GM12873 (cell line): ENCODE results near the gene GRM2.

Experiments used
- TF ChIP-seq, protein P1 (sequence below): IDR thresholded peaks from 2 replicates; pipeline ENCODE4 v1.5.1; 2012; ENCODE audit warnings: low read depth, mild to moderate bottlenecking, moderate library complexity, low read length, control low read depth; ENCODE audit not compliant: insufficient read depth; ENCODE audit errors: missing control alignments

Gene GRM2

DNA sequence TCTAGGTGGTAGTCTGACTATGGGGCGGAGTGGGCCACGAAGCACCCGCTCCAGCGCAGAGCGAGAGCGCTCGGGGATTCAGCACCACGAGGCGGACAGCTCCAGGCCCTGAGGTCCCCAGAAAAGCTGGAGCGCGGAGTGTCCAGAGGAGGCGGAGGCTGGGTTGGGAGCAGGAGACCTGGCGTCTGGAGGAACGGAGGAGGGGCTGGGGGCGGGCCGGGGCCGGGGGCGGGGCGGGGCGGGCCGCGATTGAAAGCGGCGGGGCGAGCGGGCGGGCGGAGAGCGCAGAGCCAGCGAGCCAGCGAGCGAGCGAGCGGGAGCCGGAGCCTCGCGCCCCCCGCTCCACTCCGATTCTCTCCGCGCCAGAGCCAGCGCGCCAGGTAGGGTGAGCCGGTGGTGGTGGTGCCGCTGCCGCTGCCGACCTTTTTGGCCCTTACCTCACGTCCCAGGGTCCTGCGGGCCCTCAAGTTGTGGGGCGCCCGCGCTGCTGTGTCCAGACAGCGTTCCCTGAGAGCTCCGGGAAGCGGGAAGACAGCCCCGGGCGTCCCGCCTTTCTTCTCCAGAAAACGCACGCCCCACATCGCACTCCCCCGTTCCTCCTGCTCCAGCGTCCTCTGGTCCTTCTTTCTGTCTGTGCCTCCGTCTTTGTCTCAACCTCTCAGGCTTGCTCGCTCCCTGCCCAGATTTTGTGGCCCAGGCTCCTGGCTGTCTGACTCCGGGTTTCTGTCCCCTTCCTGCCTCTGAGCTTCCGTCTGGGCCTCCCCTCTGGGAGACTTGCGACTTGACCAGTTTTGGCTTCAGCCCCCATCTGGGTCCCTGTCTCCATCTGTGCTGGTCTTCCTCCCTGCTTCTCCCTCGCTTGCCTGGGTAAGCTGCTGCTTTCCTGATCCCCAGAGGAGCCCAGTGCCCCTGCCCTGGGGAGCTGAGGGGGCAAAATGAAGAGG lies at the start of gene GRM2:
Gene GRM2 (plus strand): TSS at position 281 of the 944 bp plus-strand sequence. CDS start 1,916 bp downstream, outside the sequence.
- TF ChIP-seq, protein P1, sequence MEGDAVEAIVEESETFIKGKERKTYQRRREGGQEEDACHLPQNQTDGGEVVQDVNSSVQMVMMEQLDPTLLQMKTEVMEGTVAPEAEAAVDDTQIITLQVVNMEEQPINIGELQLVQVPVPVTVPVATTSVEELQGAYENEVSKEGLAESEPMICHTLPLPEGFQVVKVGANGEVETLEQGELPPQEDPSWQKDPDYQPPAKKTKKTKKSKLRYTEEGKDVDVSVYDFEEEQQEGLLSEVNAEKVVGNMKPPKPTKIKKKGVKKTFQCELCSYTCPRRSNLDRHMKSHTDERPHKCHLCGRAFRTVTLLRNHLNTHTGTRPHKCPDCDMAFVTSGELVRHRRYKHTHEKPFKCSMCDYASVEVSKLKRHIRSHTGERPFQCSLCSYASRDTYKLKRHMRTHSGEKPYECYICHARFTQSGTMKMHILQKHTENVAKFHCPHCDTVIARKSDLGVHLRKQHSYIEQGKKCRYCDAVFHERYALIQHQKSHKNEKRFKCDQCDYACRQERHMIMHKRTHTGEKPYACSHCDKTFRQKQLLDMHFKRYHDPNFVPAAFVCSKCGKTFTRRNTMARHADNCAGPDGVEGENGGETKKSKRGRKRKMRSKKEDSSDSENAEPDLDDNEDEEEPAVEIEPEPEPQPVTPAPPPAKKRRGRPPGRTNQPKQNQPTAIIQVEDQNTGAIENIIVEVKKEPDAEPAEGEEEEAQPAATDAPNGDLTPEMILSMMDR, result no peak

DNA sequence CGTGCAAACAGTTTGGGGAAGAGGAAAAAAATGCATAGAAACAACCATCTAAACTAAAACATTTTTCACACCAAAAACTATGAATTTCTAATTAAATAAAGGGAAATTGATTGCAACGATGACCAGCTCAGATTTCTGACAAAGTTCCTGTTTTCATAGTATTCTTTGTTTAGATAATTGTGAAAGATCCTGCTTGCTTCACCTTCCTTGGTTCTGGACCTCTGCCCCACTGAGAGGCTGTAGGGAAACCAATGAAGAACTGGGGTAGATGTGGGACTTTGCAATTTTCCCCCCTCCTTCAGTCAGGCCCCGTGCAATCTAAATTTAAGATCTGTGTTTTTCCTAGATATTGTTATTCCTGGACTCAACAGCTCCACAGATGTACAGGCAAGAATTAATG lies 49.6 kb upstream of the GRM2 start:
- TF ChIP-seq, protein P1, result no peak

DNA sequence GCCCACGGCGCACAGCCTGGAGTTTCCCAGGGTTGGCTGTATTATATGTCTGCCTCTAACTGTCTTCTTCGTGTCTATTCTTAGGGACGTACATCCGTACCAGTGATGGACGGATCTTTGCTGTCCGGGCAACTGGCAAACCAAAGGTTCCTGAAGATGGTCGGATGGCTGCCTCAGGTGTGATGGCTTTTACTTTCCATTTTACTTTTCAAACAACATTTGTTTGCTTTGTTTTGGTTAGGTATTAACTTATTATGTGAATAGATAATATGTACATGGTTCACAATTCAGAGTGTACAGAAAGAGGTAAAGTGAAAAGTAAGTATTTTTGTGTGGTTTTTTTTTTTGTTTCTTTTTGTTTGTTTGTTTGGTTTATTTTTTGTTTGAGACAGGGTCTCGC lies 46.9 kb upstream of the GRM2 start:
- TF ChIP-seq, protein P1, result no peak

DNA sequence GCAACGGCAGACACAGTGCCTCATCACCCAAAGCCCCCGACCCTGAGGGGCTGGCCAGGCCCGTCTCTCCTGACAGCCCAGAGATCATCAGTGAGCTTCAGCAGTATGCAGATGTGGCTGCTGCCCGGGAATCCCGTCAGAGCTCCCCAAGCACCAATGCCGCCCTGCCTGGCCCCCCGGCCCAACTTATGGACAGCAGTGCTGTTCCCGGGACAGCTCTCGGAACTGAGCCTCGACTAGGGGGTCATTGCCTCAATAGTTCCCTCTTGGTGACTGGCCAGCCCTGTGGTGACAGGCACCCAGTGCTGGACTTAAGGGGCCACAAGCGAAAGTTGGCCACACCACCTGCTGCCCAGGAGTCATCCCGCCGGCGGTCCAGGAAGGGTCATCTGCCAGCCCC lies 44.4 kb upstream of the GRM2 start:
- TF ChIP-seq, protein P1, result no peak

DNA sequence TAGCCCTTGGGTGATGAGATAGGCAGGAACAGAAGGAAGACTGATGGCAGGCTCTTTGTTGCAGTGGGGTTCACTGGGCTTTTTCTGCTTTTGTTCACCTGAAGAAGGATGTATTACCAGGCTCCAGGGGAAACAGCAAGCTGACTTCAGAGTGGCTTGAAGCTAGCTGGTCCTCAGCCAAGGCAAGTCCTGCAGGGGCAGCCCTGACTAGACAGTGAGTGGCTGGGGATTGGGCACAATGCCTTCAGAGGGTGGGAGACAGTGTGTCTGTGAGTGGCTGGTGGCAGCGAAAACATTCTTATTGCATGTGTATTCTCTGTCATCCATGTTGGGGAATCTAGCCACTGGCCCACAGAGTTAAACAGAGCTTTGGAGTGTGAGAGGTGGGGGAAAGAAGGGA lies 38.1 kb upstream of the GRM2 start:
- TF ChIP-seq, protein P1, result no peak

DNA sequence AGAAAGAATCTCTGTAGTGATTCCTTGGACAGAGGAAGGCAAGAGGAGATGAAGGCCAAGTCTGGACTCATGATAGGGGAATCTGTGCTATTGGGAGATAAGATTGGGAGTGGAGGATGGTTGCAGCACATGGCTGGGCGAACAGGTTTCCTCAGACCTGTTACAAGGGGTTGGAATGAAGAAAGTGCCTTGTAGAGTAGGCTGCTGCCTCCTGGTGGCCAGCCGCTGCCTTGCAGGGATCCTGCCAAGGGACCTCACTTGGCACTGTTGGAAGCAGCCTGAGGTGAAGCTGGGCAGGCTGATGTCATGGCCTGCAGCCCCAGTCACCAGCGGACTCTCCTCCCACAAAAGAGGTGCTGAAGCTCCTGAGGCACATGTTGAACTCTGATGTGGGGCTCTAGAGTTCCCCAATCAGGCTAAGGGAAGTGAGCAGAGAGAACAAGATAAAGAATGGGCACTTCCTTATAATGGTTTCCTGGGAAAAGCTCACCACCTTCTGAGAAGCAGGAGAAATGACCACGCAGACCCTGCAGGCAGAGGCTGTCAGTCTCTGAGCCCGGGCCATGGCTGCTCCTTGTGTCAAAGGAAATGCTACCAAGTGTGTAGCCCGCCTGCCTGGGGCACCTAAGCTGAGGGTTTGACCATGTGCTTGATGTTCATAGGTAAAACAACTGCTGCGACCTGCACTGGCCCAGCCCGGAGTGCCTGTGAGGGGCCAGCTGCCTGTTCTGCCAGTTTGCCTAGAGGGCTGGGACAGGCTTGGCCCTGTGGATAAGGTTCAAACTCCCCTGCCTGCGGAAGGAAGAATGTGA lies 37.4 kb upstream of the GRM2 start:
- TF ChIP-seq, protein P1, result peak; percentile 100
